ENCODE measurements around the gene SATL1. TPM values are rescaled to one million over a fixed set of nuclear protein-coding genes. Genes with fewer than 3 reads are reported as not detected.

The SATL1 gene
- total and polyA plus RNA-seq, 9 of the 15 experiments (the other 6 are each of a cell fraction or from before 2014, with no cell fraction given): 0.03 to 0.07 (median 0.05) TPM; not detected in 3

DNA sequence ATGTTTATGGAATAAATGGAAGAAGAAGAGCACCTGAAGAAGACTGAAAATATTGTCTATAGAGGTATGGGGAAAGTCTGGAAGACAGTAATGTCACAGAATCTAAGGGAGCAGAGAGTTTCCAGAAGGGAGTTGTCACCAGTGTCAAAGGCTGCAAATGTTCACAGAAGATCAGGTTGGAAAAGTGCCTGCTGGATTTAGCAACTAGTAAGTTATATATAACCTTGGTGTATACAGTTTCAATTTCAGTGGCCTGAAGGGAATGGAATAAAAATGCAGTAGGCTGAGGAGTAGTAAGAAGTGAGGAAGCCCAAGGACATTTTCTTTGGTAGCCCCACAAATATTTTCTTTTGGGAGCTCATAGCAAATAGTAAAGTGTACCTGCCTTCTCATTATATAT is 107.2 kb downstream of the SATL1 start:
- ChIA-PET POLR2A (no interaction called here), CTCF (ENCODE audit: low intra/inter-chr PET ratio) (no interaction called here)
- in situ Hi-C loops (cut with MboI) (no loop called here), intact Hi-C loops (cut with micrococcal nuclease) (no loop called here)
- no TSS peak for BruUV-seq (replicated peaks)
- Histone ChIP-seq H3K4me3 (no peak overlapping the region), H3K9me3 (replicated peaks; ENCODE audit: control insufficient read depth, insufficient read depth, low read depth, low read length) (no peaks in the 10 kb centered on the region), H3K4me2 (ENCODE audit: insufficient read depth, low read length) (no peak overlapping the region), H3K79me2 (ENCODE audit: control insufficient read depth, insufficient read depth, low read length) (no peaks in the 10 kb centered on the region), H3K9ac (ENCODE audit: insufficient read depth in 1 of 2, low read depth in 2 of 2, low read length in 2 of 2) (no peak overlapping the region), H3K9me1 (ENCODE audit: control insufficient read depth, insufficient read depth, low read length) (no peaks in the 10 kb centered on the region), H3K27me3 (ENCODE audit: control insufficient read depth in 2 of 2, insufficient read depth in 2 of 2, low read length in 2 of 2) (no peaks in the 10 kb centered on the region), H2AFZ (ENCODE audit: low read depth, low read length) (no peak overlapping the region), H3K27ac (ENCODE audit: extremely low read depth, low read depth, low read length) (no peak overlapping the region), H4K20me1 (replicated peaks; ENCODE audit: control insufficient read depth, insufficient read depth, low read length) (no peaks in the 10 kb centered on the region), H3K4me1 (replicated peaks in 1 of 2; ENCODE audit: control insufficient read depth in 2 of 2, insufficient read depth in 2 of 2, low read length in 2 of 2) (no peaks in the 10 kb centered on the region), H3K36me3 (ENCODE audit: control insufficient read depth, insufficient read depth, low read length) (no peaks in the 10 kb centered on the region)
- no peak for FAIRE-seq
- no peak for ATAC-seq
- DNase-seq (ENCODE audit: extremely low read depth in 1 of 4, low spot score in 3 of 4): no peak
- TF ChIP-seq SNIP1 (IDR thresholded peaks at IDR 0.05; ENCODE audit: low read depth): no peak
- TF ChIP-seq, protein P1, sequence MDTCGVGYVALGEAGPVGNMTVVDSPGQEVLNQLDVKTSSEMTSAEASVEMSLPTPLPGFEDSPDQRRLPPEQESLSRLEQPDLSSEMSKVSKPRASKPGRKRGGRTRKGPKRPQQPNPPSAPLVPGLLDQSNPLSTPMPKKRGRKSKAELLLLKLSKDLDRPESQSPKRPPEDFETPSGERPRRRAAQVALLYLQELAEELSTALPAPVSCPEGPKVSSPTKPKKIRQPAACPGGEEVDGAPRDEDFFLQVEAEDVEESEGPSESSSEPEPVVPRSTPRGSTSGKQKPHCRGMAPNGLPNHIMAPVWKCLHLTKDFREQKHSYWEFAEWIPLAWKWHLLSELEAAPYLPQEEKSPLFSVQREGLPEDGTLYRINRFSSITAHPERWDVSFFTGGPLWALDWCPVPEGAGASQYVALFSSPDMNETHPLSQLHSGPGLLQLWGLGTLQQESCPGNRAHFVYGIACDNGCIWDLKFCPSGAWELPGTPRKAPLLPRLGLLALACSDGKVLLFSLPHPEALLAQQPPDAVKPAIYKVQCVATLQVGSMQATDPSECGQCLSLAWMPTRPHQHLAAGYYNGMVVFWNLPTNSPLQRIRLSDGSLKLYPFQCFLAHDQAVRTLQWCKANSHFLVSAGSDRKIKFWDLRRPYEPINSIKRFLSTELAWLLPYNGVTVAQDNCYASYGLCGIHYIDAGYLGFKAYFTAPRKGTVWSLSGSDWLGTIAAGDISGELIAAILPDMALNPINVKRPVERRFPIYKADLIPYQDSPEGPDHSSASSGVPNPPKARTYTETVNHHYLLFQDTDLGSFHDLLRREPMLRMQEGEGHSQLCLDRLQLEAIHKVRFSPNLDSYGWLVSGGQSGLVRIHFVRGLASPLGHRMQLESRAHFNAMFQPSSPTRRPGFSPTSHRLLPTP (IDR thresholded peaks at IDR 0.05; ENCODE audit: borderline replicate concordance, extremely low read depth, insufficient read length): no peak
- TF ChIP-seq TFAM (CRISPR knock-in tag; conservative IDR thresholded peaks at IDR 0.05): no peak
- no peak for TF ChIP-seq SMARCC2 (IDR thresholded peaks at IDR 0.05; ENCODE audit: low read depth)
- TF ChIP-seq ZNF384 (IDR thresholded peaks at IDR 0.05; ENCODE audit: low read depth, low read length): no peak
- TF ChIP-seq SMAD4 (CRISPR knock-in tag; conservative IDR thresholded peaks at IDR 0.05): no peak
- TF ChIP-seq HNRNPL (IDR thresholded peaks at IDR 0.05; ENCODE audit: low read depth, low read length): no peak
- TF ChIP-seq, protein P2, sequence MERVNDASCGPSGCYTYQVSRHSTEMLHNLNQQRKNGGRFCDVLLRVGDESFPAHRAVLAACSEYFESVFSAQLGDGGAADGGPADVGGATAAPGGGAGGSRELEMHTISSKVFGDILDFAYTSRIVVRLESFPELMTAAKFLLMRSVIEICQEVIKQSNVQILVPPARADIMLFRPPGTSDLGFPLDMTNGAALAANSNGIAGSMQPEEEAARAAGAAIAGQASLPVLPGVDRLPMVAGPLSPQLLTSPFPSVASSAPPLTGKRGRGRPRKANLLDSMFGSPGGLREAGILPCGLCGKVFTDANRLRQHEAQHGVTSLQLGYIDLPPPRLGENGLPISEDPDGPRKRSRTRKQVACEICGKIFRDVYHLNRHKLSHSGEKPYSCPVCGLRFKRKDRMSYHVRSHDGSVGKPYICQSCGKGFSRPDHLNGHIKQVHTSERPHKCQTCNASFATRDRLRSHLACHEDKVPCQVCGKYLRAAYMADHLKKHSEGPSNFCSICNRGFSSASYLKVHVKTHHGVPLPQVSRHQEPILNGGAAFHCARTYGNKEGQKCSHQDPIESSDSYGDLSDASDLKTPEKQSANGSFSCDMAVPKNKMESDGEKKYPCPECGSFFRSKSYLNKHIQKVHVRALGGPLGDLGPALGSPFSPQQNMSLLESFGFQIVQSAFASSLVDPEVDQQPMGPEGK (CRISPR knock-in tag; IDR thresholded peaks at IDR 0.05; ENCODE audit: borderline replicate concordance): no peak
- TF ChIP-seq ZNF644 (tag; IDR thresholded peaks at IDR 0.05; ENCODE audit: low read depth): no peak
- TF ChIP-seq NR2C2 (CRISPR knock-in tag; IDR thresholded peaks at IDR 0.05): no peak
- no peak for TF ChIP-seq NR2C2 (tag; IDR thresholded peaks at IDR 0.05)
- TF ChIP-seq, protein P3, sequence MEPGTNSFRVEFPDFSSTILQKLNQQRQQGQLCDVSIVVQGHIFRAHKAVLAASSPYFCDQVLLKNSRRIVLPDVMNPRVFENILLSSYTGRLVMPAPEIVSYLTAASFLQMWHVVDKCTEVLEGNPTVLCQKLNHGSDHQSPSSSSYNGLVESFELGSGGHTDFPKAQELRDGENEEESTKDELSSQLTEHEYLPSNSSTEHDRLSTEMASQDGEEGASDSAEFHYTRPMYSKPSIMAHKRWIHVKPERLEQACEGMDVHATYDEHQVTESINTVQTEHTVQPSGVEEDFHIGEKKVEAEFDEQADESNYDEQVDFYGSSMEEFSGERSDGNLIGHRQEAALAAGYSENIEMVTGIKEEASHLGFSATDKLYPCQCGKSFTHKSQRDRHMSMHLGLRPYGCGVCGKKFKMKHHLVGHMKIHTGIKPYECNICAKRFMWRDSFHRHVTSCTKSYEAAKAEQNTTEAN (CRISPR knock-in tag; IDR thresholded peaks at IDR 0.05): no peak

All from K562 (cell line).